ENCODE results near the gene DIO1. TPM values are rescaled to one million over a fixed set of nuclear protein-coding genes. Genes with fewer than 3 reads are reported as not detected.

Gene DIO1
- total RNA-seq, 4 donors from 2014 or later: 2.1 TPM; not detected in 3

GRCh38 chr1:53919675-53920066 lies 25.7 kb downstream of the DIO1 start:
- H3K27ac ChIP-seq: no peak overlapping the region
- no peaks in the 10 kb centered on the region for H3K4me1 ChIP-seq
- no peak for DNase-seq
- H3K27me3 ChIP-seq: no peaks in the 10 kb centered on the region
- no peak for TF ChIP-seq POLR2A (IDR thresholded peaks at IDR 0.05)
- TF ChIP-seq CTCF (IDR thresholded peaks at IDR 0.05): no peak
- H3K9me3 ChIP-seq: no peaks in the 10 kb centered on the region
- H3K4me3 ChIP-seq: no peak overlapping the region
- H3K36me3 ChIP-seq: no peaks in the 10 kb centered on the region
- intact Hi-C loops (cut with DNase I; ENCODE audit: low total_unique reads): no loop called here

- no peaks in the 10 kb centered on the region for H3K36me3 ChIP-seq
- no peak overlapping the region for H3K4me3 ChIP-seq
- DNase-seq: no peak
- H3K27ac ChIP-seq: no peak overlapping the region
- intact Hi-C loops (cut with DNase I; ENCODE audit: low total_unique reads): no loop called here
- no peaks in the 10 kb centered on the region for H3K4me1 ChIP-seq
- no peaks in the 10 kb centered on the region for H3K27me3 ChIP-seq
- TF ChIP-seq CTCF (IDR thresholded peaks at IDR 0.05) (no peak), POLR2A (IDR thresholded peaks at IDR 0.05) (no peak)
- no peaks in the 10 kb centered on the region for H3K9me3 ChIP-seq
Observed at GRCh38 chr1:53927376-53927881, 33.4 kb downstream of the DIO1 start.

- DNase-seq: no peak
- intact Hi-C loops (cut with DNase I; ENCODE audit: low total_unique reads): no loop called here
- no peaks in the 10 kb centered on the region for H3K36me3 ChIP-seq
Observed at GRCh38 chr1:53929246-53929960, 35.4 kb downstream of the DIO1 start.

GRCh38 chr1:53930932-53931331 lies 36.9 kb downstream of the DIO1 start:
- DNase-seq: no peak
- Histone ChIP-seq H3K4me1 (no peaks in the 10 kb centered on the region), H3K4me3 (no peak overlapping the region), H3K36me3 (no peaks in the 10 kb centered on the region), H3K9me3 (no peaks in the 10 kb centered on the region), H3K27me3 (no peaks in the 10 kb centered on the region), H3K27ac (no peak overlapping the region)
- no peak for TF ChIP-seq POLR2A (IDR thresholded peaks at IDR 0.05)
- no peak for TF ChIP-seq CTCF (IDR thresholded peaks at IDR 0.05)
- intact Hi-C loops (cut with DNase I; ENCODE audit: low total_unique reads): no loop called here

More at GRCh38 chr1:53929246-53929960, 35.4 kb downstream of the DIO1 start:
- no peaks in the 10 kb centered on the region for H3K27me3 ChIP-seq
- no peaks in the 10 kb centered on the region for H3K9me3 ChIP-seq
- TF ChIP-seq POLR2A (IDR thresholded peaks at IDR 0.05) (no peak), CTCF (IDR thresholded peaks at IDR 0.05) (no peak)
- H3K4me1 ChIP-seq: no peaks in the 10 kb centered on the region
- no peak overlapping the region for H3K4me3 ChIP-seq
- H3K27ac ChIP-seq: no peak overlapping the region

- intact Hi-C loops (cut with DNase I; ENCODE audit: low total_unique reads): no loop called here
- Histone ChIP-seq H3K4me3 (no peak overlapping the region), H3K4me1 (no peaks in the 10 kb centered on the region), H3K9me3 (no peaks in the 10 kb centered on the region), H3K27me3 (no peaks in the 10 kb centered on the region), H3K36me3 (no peaks in the 10 kb centered on the region), H3K27ac (no peak overlapping the region)
- DNase-seq: no peak
- TF ChIP-seq POLR2A (IDR thresholded peaks at IDR 0.05) (no peak), CTCF (IDR thresholded peaks at IDR 0.05) (no peak)
Observed at GRCh38 chr1:53931523-53931922, 37.5 kb downstream of the DIO1 start.
